MCF 10A (cell line): ENCODE measurements around the gene MACROH2A1. TPM values are rescaled to one million over a fixed set of nuclear protein-coding genes. Genes with fewer than 3 reads are reported as not detected.
A peak's percentile ranks its signal among the peaks of the same experiment; 100 is the strongest.

Experiments used
- BruUV-seq: library from RNA; stranded (reverse); fragments of 400-500 nt; replicated peaks from 2 replicates; lab custom pipeline; 2021; lab: Mats Ljungman, UMichigan
- CTCF ChIA-PET: fragments of 300-600 bp; sonication (Branson Sonifier 250); formaldehyde crosslinking; extraction: SDS; loops from one replicate; lab custom pipeline; 2021; ENCODE audit warnings: antibody characterized with exemption, inconsistent platforms; lab: Yijun Ruan, JAX
- POLR2A ChIA-PET: fragments of 300-600, 350-650 bp; sonication (Branson Sonifier 250); formaldehyde crosslinking; extraction: SDS; loops from one replicate; lab custom pipeline; 2020; ENCODE audit warnings: antibody characterized with exemption, inconsistent platforms; lab: Yijun Ruan, JAX
- DNase-seq: peaks from one replicate; pipeline ENCODE4 v3.0.0-alpha.2; 2018; ENCODE audit not compliant: unreplicated experiment
- H3K27ac Mint-ChIP-seq: one replicate; pipeline ENCODE4 v1.8.0; 2022; ENCODE audit warnings: mild to moderate bottlenecking, low read depth, mixed read lengths; ENCODE audit not compliant: unreplicated experiment
- H3K27me3 Mint-ChIP-seq: one replicate; pipeline ENCODE4 v1.8.0; 2022; ENCODE audit warnings: mixed read lengths; ENCODE audit not compliant: insufficient read depth, unreplicated experiment
- H3K36me3 Mint-ChIP-seq: one replicate; pipeline ENCODE4 v1.8.0; 2022; ENCODE audit warnings: mild to moderate bottlenecking, moderate library complexity, mixed read lengths; ENCODE audit not compliant: insufficient read depth, unreplicated experiment
- H3K4me1 Mint-ChIP-seq: one replicate; pipeline ENCODE4 v1.8.0; 2022; ENCODE audit warnings: mixed read lengths; ENCODE audit not compliant: insufficient read depth, unreplicated experiment
- H3K4me3 Mint-ChIP-seq: one replicate; pipeline ENCODE4 v1.8.0; 2022; ENCODE audit warnings: mild to moderate bottlenecking, moderate library complexity, mixed read lengths; ENCODE audit not compliant: unreplicated experiment
- H3K9me3 Mint-ChIP-seq: one replicate; pipeline ENCODE4 v1.8.0; 2022; ENCODE audit warnings: mixed read lengths; ENCODE audit not compliant: unreplicated experiment
- CTCF ChIP-seq: fragments of 200-600 bp; IDR thresholded peaks from one replicate; pipeline ENCODE4 v1.8.0; 2022; ENCODE audit warnings: antibody characterized with exemption, mild to moderate bottlenecking; ENCODE audit not compliant: unreplicated experiment
- intact Hi-C: fragments of 100-400 bp; cut with micrococcal nuclease; formaldehyde crosslinking; loops from 2 replicates; pipeline ENCODE4 v1.14.1; 2022
- total RNA-seq: library from RNA; stranded (reverse); gene quantifications from 2 replicates; pipeline ENCODE4 v1.2.3, GENCODE V29; 2022

Gene MACROH2A1
- total RNA-seq, 1 experiment from 2014 or later, result 306 TPM

- no peak overlapping the region for H3K4me3 Mint-ChIP-seq
- POLR2A ChIA-PET, result interaction anchor here (0.5 to 0.9 kb wide), 2 partner anchors 138 to 298 kb away, joined by 3 read pairs; no protein-coding TSS in a partner anchor
Measured at GRCh38 chr5:135329913-135330797, 68.9 kb downstream of the MACROH2A1 start.

GRCh38 chr5:135329066-135329912 is 69.7 kb downstream of the MACROH2A1 start:
- ChIA-PET POLR2A (interaction anchor here (0.5 to 0.9 kb wide), 4 partner anchors 11 to 427 kb away, joined by 3 to 4 read pairs (median 3); no protein-coding TSS in a partner anchor), CTCF (interaction anchor here (0.6 to 2.3 kb wide), 4 partner anchors 9 to 412 kb away, joined by 3 to 9 read pairs (median 6); no protein-coding TSS in a partner anchor)
- Mint-ChIP-seq H3K36me3 (peaks cover 22% of the 10 kb centered on the region), H3K4me3 (no peak overlapping the region), H3K27ac (peak overlapping the region; percentile 3), H3K27me3 (no peaks in the 10 kb centered on the region), H3K9me3 (no peaks in the 10 kb centered on the region), H3K4me1 (no peaks in the 10 kb centered on the region)
- no peak for DNase-seq
- BruUV-seq, result no TSS peak
- intact Hi-C loops, result no loop called here
- TF ChIP-seq CTCF, result no peak

More at GRCh38 chr5:135329913-135330797, 68.9 kb downstream of the MACROH2A1 start:
- peak overlapping the region; percentile 3 for H3K27ac Mint-ChIP-seq
- DNase-seq, result no peak
- no peaks in the 10 kb centered on the region for H3K27me3 Mint-ChIP-seq
- CTCF ChIA-PET, result interaction anchor here (1.8 to 3.7 kb wide), 3 partner anchors 9 to 414 kb away, joined by 7 to 23 read pairs (median 9); no protein-coding TSS in a partner anchor
- no peaks in the 10 kb centered on the region for H3K9me3 Mint-ChIP-seq
- no peak for TF ChIP-seq CTCF
- H3K4me1 Mint-ChIP-seq, result no peaks in the 10 kb centered on the region
- intact Hi-C loops, result loop anchor here (5.0 kb wide), 2 partner anchors 298 to 318 kb away; partner anchors contain the start of gene PITX1
- BruUV-seq, result no TSS peak
- peaks cover 30% of the 10 kb centered on the region for H3K36me3 Mint-ChIP-seq

GRCh38 chr5:135328128-135328687 is 70.8 kb downstream of the MACROH2A1 start:
- POLR2A ChIA-PET, result interaction anchor here (0.6 to 0.7 kb wide), 2 partner anchors 12 to 552 kb away, joined by 3 to 4 read pairs; no protein-coding TSS in a partner anchor
- Mint-ChIP-seq H3K9me3 (no peaks in the 10 kb centered on the region), H3K4me1 (no peaks in the 10 kb centered on the region), H3K4me3 (no peak overlapping the region), H3K27me3 (no peaks in the 10 kb centered on the region), H3K27ac (no peak overlapping the region), H3K36me3 (peaks cover 11% of the 10 kb centered on the region)
- no peak for DNase-seq
- intact Hi-C loops, result no loop called here
- BruUV-seq, result no TSS peak
- CTCF ChIA-PET, result interaction anchor here (1.1 to 2.3 kb wide), 3 partner anchors 9 to 411 kb away, joined by 3 to 7 read pairs (median 4); no protein-coding TSS in a partner anchor
- no peak for TF ChIP-seq CTCF
